ENCODE results near the gene TTC9C.

TTC9C gene

DNA sequence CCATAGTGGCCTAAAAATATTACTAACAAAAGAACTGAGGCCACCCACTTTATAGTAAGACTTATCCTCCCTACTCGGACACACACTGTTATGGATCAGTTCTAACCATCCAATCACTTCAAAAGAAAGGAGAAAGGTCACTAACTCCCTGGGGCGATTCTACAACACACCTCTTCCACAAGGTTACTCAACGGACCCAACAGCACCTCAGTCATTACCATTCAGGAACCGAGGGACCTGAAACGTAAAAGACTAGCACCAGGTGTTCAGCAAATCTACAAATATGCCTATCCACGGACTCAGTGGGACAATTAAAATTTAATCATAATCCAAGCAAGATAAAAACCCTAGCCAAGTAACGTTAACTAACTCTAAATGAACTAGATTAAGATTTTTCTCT is 2.6 kb upstream of the TTC9C start:
- TF ChIP-seq, protein P1, sequence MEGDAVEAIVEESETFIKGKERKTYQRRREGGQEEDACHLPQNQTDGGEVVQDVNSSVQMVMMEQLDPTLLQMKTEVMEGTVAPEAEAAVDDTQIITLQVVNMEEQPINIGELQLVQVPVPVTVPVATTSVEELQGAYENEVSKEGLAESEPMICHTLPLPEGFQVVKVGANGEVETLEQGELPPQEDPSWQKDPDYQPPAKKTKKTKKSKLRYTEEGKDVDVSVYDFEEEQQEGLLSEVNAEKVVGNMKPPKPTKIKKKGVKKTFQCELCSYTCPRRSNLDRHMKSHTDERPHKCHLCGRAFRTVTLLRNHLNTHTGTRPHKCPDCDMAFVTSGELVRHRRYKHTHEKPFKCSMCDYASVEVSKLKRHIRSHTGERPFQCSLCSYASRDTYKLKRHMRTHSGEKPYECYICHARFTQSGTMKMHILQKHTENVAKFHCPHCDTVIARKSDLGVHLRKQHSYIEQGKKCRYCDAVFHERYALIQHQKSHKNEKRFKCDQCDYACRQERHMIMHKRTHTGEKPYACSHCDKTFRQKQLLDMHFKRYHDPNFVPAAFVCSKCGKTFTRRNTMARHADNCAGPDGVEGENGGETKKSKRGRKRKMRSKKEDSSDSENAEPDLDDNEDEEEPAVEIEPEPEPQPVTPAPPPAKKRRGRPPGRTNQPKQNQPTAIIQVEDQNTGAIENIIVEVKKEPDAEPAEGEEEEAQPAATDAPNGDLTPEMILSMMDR (conservative IDR thresholded peaks at IDR 0.05), result no peak
- peak overlapping the region; percentile 97 for H3K27ac ChIP-seq

DNA sequence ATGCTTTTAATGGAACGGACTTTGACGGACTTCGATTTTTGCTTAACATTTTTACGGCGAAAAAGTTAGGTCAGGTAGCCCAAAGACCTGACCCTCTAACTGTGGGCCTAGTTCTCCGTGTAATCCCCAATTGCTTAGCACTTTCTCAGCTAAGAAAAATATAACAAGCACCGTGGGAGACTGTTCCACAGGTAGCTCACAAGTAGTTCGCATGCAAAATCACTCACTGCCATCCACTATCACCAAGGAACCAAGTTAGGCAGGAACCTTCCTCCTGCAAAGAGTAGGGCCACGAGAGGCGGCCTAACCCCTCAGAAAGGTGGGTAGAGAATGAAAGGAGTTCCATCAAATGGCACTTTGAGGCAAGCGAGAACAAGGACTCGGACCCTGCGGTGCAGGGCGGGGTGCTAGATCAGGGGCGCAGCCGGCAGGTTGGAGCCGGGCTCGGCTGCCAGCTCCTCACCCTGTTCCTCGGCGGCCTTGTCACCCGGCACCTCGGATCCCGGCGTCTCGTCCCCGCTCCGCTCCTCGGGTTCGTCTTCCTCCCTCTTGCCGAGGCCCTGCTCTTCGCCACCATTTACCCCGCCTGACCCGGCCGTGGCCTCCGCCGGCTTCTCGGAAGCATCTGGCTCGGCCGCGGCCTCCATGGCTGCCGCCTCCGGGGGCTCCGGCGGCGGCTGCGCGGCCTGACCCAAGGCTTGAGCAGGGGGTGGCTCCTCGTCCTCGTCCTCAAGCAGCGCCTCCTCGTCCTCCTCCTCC is 2.0 kb upstream of the TTC9C start:
- TF ChIP-seq, protein P1 (conservative IDR thresholded peaks at IDR 0.05), result no peak
- H3K27ac ChIP-seq, result peak overlapping the region; percentile 97

DNA sequence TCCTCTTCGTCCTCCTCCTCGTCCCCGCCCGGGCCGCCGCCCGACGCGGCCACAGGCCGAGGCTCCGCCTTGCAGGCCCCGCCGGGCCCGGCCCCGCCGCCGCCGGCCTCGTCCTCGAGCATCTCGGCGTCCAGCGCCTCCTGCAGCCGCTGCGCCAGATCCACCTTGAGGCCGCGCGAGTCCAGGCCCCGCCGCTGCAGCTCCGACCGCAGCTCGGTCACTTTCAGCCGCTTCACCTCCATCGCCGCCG is 1.4 kb upstream of the TTC9C start:
- H3K27ac ChIP-seq, result peak overlapping the region; percentile 97
- TF ChIP-seq, protein P1 (conservative IDR thresholded peaks at IDR 0.05), result no peak

DNA sequence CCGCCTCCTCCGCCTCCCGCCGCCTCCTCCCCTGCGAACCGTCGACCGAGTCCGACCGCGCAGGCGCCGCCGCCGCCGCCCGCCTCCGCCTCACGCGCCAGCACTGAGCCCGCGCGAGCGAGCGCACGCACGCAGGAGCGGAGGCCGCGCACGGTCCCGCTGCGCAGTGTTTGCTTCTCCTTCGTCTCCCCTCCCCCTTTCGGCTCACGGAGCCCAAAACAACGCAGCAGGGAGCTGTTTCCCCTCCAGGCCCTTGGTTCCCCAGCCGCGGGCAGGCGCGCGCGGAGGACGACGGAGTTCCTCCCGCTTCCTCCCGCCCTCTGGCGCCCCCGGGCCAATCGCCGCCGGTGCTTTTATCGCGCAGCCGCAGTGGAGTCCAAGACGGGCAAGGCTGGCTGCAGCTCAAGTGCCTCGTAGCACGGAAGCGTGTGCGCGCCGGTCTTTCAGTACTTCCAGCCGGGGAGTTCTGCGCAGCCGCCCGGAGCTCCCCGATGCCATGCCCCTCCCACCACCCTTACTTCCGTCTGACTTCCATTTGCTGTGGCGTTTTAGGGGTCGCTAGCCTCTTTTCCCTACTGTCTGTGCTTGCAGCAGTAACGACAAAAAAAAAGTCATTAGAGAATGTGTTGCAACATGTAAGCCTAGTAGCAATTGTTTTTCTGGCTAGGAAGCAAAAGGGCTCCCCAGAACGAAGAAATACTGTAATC is 968 bp upstream of the TTC9C start, which contains the start of gene HNRNPUL2:
HNRNPUL2 (minus strand) TSS at position 293 of the 707 bp plus-strand sequence. CDS start 301 bp downstream, outside the sequence.
- TF ChIP-seq, protein P1 (conservative IDR thresholded peaks at IDR 0.05), result no peak
- H3K27ac ChIP-seq, result peak within 1 kb of the TSS; percentile 97

DNA sequence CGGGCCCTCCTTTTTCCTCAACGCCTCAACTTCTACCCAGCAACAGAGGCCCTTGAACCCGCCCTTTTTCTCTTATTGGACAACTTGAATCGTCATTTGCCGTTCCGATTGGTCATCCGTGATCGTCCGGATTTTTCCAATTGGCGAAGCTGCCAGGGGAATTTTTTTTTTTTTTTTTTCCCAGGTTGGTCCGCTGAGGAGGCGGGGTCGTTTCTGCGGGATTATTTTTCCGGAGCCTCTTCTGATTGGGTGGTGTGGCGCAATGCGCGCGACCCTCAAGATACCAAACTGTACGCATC is 465 bp upstream of the TTC9C start:
- peak overlapping the region; percentile 97 for H3K27ac ChIP-seq
- TF ChIP-seq, protein P1 (conservative IDR thresholded peaks at IDR 0.05), result no peak

DNA sequence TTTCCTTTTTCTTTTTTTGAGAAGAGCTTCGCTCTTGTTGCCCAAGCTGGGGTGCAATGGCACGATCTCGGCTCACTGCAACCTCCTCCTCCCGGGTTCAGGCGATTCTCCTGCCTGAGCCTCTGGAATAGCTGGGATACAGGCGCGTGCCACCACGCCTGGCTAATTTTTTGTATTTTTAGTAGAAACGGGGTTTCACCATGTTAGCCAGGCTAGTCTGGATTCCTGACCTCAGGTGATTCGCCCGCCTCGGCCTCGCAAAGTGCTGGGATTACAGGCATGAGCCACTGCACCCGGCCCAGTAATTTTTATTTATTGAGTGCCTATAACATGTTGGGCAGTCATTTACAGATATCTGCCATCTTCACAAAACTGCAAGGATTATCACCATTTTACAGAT is 1.8 kb downstream of the TTC9C start:
- peak overlapping the region; percentile 97 for H3K27ac ChIP-seq

DNA sequence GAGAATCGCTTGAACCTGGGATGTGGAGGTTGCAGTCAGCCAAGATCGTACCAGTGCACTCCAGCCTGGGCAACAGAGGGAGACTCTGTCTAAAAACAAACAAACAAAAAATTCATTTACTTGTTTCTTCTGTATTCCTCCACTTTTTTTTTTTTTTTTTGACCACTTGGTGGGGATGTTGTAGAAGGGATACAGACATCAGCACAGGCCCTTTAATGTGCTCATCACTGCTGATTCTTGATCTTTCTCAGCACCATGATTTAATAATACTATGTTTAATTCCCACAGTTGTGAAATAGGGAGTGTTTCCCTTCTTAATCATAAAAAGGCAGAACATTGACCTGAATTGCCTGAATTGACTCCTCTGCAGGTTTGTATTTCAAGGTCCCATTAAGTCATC is 4.5 kb downstream of the TTC9C start:
- TF ChIP-seq, protein P1 (conservative IDR thresholded peaks at IDR 0.05), result peak; percentile 31; the same call in 1 of the 2 replicates
- 0 out of 2 replicates have a peak overlapping the region, but pooled peaks have one; percentile 13 for H3K27ac ChIP-seq

DNA sequence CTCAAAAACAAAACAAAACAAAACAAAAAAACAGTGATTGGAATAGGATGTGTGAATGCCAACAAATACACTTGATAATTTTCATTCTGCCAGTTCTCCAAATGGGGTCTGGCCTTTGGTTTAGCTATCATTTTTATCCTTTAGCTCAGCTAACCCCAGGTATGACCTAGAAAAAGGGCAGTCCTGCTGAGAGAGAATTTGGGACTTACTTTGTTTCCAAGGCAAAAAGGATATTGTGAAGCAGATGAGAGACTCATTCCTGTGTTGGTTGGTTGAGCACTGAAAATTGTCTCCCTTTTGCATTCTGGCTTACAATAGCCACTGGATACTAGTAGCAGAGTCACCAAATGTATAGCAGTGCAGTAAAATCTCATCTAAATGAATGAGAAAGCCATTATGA is 8.9 kb downstream of the TTC9C start:
- no peak overlapping the region for H3K27ac ChIP-seq
- TF ChIP-seq, protein P1 (conservative IDR thresholded peaks at IDR 0.05), result no peak
